Skeletal muscle satellite cell (primary cell): ENCODE results near the gene RAB19.
"Not testable (repeated sequence)": the region's sequence is repeated elsewhere in the genome, so short reads cannot be mapped to it uniquely, and the experiment has no call there.

Experiments
- H3K27me3 ChIP-seq: 2 replicates; pipeline ENCODE4 v1.7.0; 2013; ENCODE audit warnings: low read length; ENCODE audit not compliant: control insufficient read depth, insufficient read depth
- H3K36me3 ChIP-seq: 2 replicates; pipeline ENCODE4 v1.7.0; 2013; ENCODE audit warnings: mild to moderate bottlenecking, control low read depth, low read length; ENCODE audit not compliant: insufficient read depth
- H3K4me1 ChIP-seq: 2 replicates; pipeline ENCODE4 v1.7.0; 2013; ENCODE audit warnings: low read length; ENCODE audit not compliant: control insufficient read depth, insufficient read depth
- H3K4me2 ChIP-seq: 2 replicates; pipeline ENCODE4 v1.7.0; 2013; ENCODE audit warnings: mild to moderate bottlenecking, low read length
- H3K4me3 ChIP-seq: 2 replicates; pipeline ENCODE4 v1.7.0; 2013; ENCODE audit warnings: low read length
- H3K9ac ChIP-seq: 2 replicates; pipeline ENCODE4 v1.7.0; 2013; ENCODE audit warnings: mild to moderate bottlenecking, low read depth, low read length, moderate library complexity
- H3K9me3 ChIP-seq: replicated peaks from 2 replicates; pipeline ENCODE4 v1.7.0; 2013; ENCODE audit warnings: mild to moderate bottlenecking, control low read depth, low read length

The RAB19 gene

GRCh38 chr7:140435252-140435895, 31.5 kb downstream of the RAB19 start:
- H3K4me1 ChIP-seq = no peaks in the 10 kb centered on the region
- no peak overlapping the region for H3K9ac ChIP-seq
- H3K4me2 ChIP-seq = no peak overlapping the region
- no peaks in the 10 kb centered on the region for H3K27me3 ChIP-seq
- no peak overlapping the region for H3K4me3 ChIP-seq
- H3K9me3 ChIP-seq = no peaks in the 10 kb centered on the region
- no peaks in the 10 kb centered on the region for H3K36me3 ChIP-seq

GRCh38 chr7:140439359-140439758, 35.5 kb downstream of the RAB19 start:
- H3K4me1 ChIP-seq = no peaks in the 10 kb centered on the region
- no peak overlapping the region for H3K4me2 ChIP-seq
- H3K9me3 ChIP-seq = no peaks in the 10 kb centered on the region
- no peak overlapping the region for H3K9ac ChIP-seq
- H3K4me3 ChIP-seq = no peak overlapping the region
- H3K36me3 ChIP-seq = no peaks in the 10 kb centered on the region
- no peaks in the 10 kb centered on the region for H3K27me3 ChIP-seq

- H3K27me3 ChIP-seq = no peaks in the 10 kb centered on the region
- H3K9me3 ChIP-seq = no peaks in the 10 kb centered on the region
- no peak overlapping the region for H3K4me2 ChIP-seq
- H3K36me3 ChIP-seq = no peaks in the 10 kb centered on the region
- H3K4me3 ChIP-seq = no peak overlapping the region
- no peak overlapping the region for H3K9ac ChIP-seq
- H3K4me1 ChIP-seq = no peaks in the 10 kb centered on the region
These were observed 36.7 kb downstream of the RAB19 start for GRCh38 chr7:140440593-140440992.

- no peak overlapping the region for H3K9ac ChIP-seq
These were observed 37.7 kb downstream of the RAB19 start for GRCh38 chr7:140441519-140441918.

GRCh38 chr7:140446467-140446866, 42.6 kb downstream of the RAB19 start:
- H3K27me3 ChIP-seq = no peaks in the 10 kb centered on the region

More at GRCh38 chr7:140441519-140441918, 37.7 kb downstream of the RAB19 start:
- no peaks in the 10 kb centered on the region for H3K36me3 ChIP-seq
- no peak overlapping the region for H3K4me3 ChIP-seq
- no peaks in the 10 kb centered on the region for H3K4me1 ChIP-seq
- no peak overlapping the region for H3K4me2 ChIP-seq
- no peaks in the 10 kb centered on the region for H3K27me3 ChIP-seq
- H3K9me3 ChIP-seq = no peaks in the 10 kb centered on the region

GRCh38 chr7:140447841-140448240, 44.0 kb downstream of the RAB19 start:
- H3K4me2 ChIP-seq = no peak overlapping the region
- H3K9ac ChIP-seq = no peak overlapping the region
- H3K4me3 ChIP-seq = no peak overlapping the region
- H3K27me3 ChIP-seq = no peaks in the 10 kb centered on the region
- no peaks in the 10 kb centered on the region for H3K9me3 ChIP-seq
- no peaks in the 10 kb centered on the region for H3K4me1 ChIP-seq
- no peaks in the 10 kb centered on the region for H3K36me3 ChIP-seq

More at GRCh38 chr7:140446467-140446866, 42.6 kb downstream of the RAB19 start:
- no peaks in the 10 kb centered on the region for H3K4me1 ChIP-seq
- H3K36me3 ChIP-seq = no peaks in the 10 kb centered on the region
- H3K9me3 ChIP-seq = no peaks in the 10 kb centered on the region
- no peak overlapping the region for H3K4me3 ChIP-seq
- H3K9ac ChIP-seq = no peak overlapping the region
- no peak overlapping the region for H3K4me2 ChIP-seq

- Histone ChIP-seq H3K4me1 (no peaks in the 10 kb centered on the region), H3K27me3 (no peaks in the 10 kb centered on the region), H3K4me3 (no peak overlapping the region), H3K9me3 (no peaks in the 10 kb centered on the region), H3K36me3 (no peaks in the 10 kb centered on the region), H3K9ac (no peak overlapping the region), H3K4me2 (no peak overlapping the region)
These were observed 45.1 kb downstream of the RAB19 start for GRCh38 chr7:140448781-140449480.

- peaks cover 24% of the 10 kb centered on the region for H3K36me3 ChIP-seq
- no peaks in the 10 kb centered on the region for H3K9me3 ChIP-seq
- H3K4me2 ChIP-seq = no peak overlapping the region
- H3K4me3 ChIP-seq = no peak overlapping the region
- H3K4me1 ChIP-seq = no peaks in the 10 kb centered on the region
- H3K9ac ChIP-seq = no peak overlapping the region
- no peaks in the 10 kb centered on the region for H3K27me3 ChIP-seq
These were observed 47.9 kb downstream of the RAB19 start for GRCh38 chr7:140451716-140452115.

- Histone ChIP-seq H3K36me3 (peaks cover 33% of the 10 kb centered on the region), H3K27me3 (no peaks in the 10 kb centered on the region), H3K4me2 (no peak overlapping the region), H3K9ac (no peak overlapping the region), H3K4me1 (no peaks in the 10 kb centered on the region), H3K9me3 (no peaks in the 10 kb centered on the region), H3K4me3 (no peak overlapping the region)
These were observed 49.4 kb downstream of the RAB19 start for GRCh38 chr7:140453273-140453672.

GRCh38 chr7:140453785-140454656, 50.2 kb downstream of the RAB19 start:
- H3K4me1 ChIP-seq, H3K9me3 ChIP-seq, H3K9ac ChIP-seq, H3K4me2 ChIP-seq, H3K27me3 ChIP-seq, H3K4me3 ChIP-seq: not testable (repeated sequence)
- peaks cover 41% of the 10 kb centered on the region for H3K36me3 ChIP-seq

- no peak overlapping the region for H3K9ac ChIP-seq
- H3K4me2 ChIP-seq = no peak overlapping the region
- peaks cover 42% of the 10 kb centered on the region for H3K36me3 ChIP-seq
- no peaks in the 10 kb centered on the region for H3K4me1 ChIP-seq
- no peaks in the 10 kb centered on the region for H3K9me3 ChIP-seq
- H3K4me3 ChIP-seq = no peak overlapping the region
- no peaks in the 10 kb centered on the region for H3K27me3 ChIP-seq
These were observed 50.8 kb downstream of the RAB19 start for GRCh38 chr7:140454657-140455015.
